HepG2 (cell line): ENCODE results near the gene FMNL2. TPM values are rescaled to one million over a fixed set of nuclear protein-coding genes. Genes with fewer than 3 reads are reported as not detected.

Experiments used
- ATAC-seq: fragments of 200-7000 bp; cut with Tn5 transposase; 3 replicates; pipeline ENCODE4 v1.9.1; 2020; ENCODE audit warnings: mild to moderate bottlenecking, moderate library complexity
- BruUV-seq: library from RNA; stranded (reverse); fragments of 400-500 nt; replicated peaks from 2 replicates; lab custom pipeline; 2021; lab: Mats Ljungman, UMichigan
- CTCF ChIA-PET: fragments of 300-600 bp; formaldehyde crosslinking; extraction: SDS; loops from one replicate; lab custom pipeline; 2021; ENCODE audit warnings: low total read pairs, inconsistent platforms, low intra/inter-chr PET ratio; lab: Yijun Ruan, JAX
- POLR2A ChIA-PET: fragments of 350-600 bp; sonication (Branson Sonifier 250); formaldehyde crosslinking; loops from one replicate; lab custom pipeline; 2020; ENCODE audit warnings: antibody characterized with exemption, inconsistent platforms; lab: Yijun Ruan, JAX
- DNase-seq: peaks from one replicate; pipeline ENCODE4 v3.0.0-alpha.2; 2015; ENCODE audit warnings: low spot score
- FAIRE-seq: peaks from 3 replicates; lab custom pipeline; 2011; peaks lifted over from hg19 to GRCh38; lab: Jason Lieb, UNC
- H2AFZ ChIP-seq: one replicate; pipeline ENCODE4 v1.6.1; 2011; ENCODE audit warnings: low read length, inconsistent platforms
- H3K27ac ChIP-seq: fragments of 300-600 bp; 3 replicates; pipeline ENCODE4 v1.8.0; 2011; ENCODE audit warnings: mixed run types, mild to moderate bottlenecking, mixed read lengths, low read length, inconsistent platforms; ENCODE audit not compliant: insufficient read depth; ENCODE audit errors: extremely low read length
- H3K27me3 ChIP-seq, 2 experiments: fragments of 200-600 bp in 1 of 2; 2 replicates in 1 of 2; 3 replicates in 1 of 2; pipeline versions ENCODE4 v1.6.0 to v1.8.0; 2011; ENCODE audit warnings: low read length in 2 of 2, mild to moderate bottlenecking in 2 of 2, moderate library complexity in 2 of 2, inconsistent platforms in 1 of 2; ENCODE audit not compliant: insufficient read depth in 2 of 2, control insufficient read depth in 1 of 2
- H3K36me3 ChIP-seq, 2 experiments: fragments of 200-600 bp in 1 of 2; replicated peaks in 1 of 2; 2 replicates in 1 of 2; 3 replicates in 1 of 2; pipeline versions ENCODE4 v1.5.1 to v1.8.0; 2011; ENCODE audit warnings: low read length in 2 of 2, inconsistent platforms in 1 of 2; ENCODE audit not compliant: insufficient read depth in 2 of 2, control insufficient read depth in 1 of 2
- H3K4me1 ChIP-seq: 2 replicates; pipeline ENCODE4 v1.5.1; 2012; ENCODE audit warnings: low read length, inconsistent platforms; ENCODE audit not compliant: insufficient read depth
- H3K4me2 ChIP-seq: 2 replicates; pipeline ENCODE4 v1.6.0; 2011; ENCODE audit warnings: low read depth, low read length, inconsistent platforms
- H3K4me3 ChIP-seq, 3 experiments: fragments of 200-600 bp in 1 of 3; sonication (generic), shearing (Covaris generic) in 1 of 3; replicated peaks in 1 of 3; 2 replicates each; pipeline ENCODE4 v1.5.1; 2011 to 2016; ENCODE audit warnings: low read length in 3 of 3, inconsistent platforms in 2 of 3, low read depth in 2 of 3, mild to moderate bottlenecking in 2 of 3, control low read depth in 1 of 3, mixed read lengths in 1 of 3; ENCODE audit not compliant: insufficient read depth in 1 of 3
- H3K79me2 ChIP-seq: one replicate; pipeline ENCODE4 v1.6.1; 2011; ENCODE audit warnings: low read length, inconsistent platforms; ENCODE audit not compliant: insufficient read depth
- H3K9ac ChIP-seq: 2 replicates; pipeline ENCODE4 v1.6.0; 2011; ENCODE audit warnings: mild to moderate bottlenecking, low read depth, low read length, inconsistent platforms; ENCODE audit not compliant: insufficient read depth
- H3K9me3 ChIP-seq: 2 replicates; pipeline ENCODE4 v1.5.1; 2012; ENCODE audit warnings: mild to moderate bottlenecking, low read length
- H4K20me1 ChIP-seq: 2 replicates; pipeline ENCODE4 v1.6.0; 2011; ENCODE audit warnings: inconsistent platforms, mild to moderate bottlenecking, low read length, moderate library complexity; ENCODE audit not compliant: insufficient read depth
- ATM ChIP-seq: fragments of 450-650 bp; IDR thresholded peaks from 2 replicates; pipeline ENCODE4 v1.7.1; 2017; ENCODE audit warnings: mild to moderate bottlenecking, borderline replicate concordance
- DPF2 ChIP-seq: sonication (generic); formaldehyde crosslinking; IDR thresholded peaks from 2 replicates; pipeline ENCODE4 v1.4.0; 2020; ENCODE audit warnings: mild to moderate bottlenecking, low read depth, missing genetic modification reagents, borderline replicate concordance
- HOXA7 ChIP-seq: sonication (generic); formaldehyde crosslinking; IDR thresholded peaks from 2 replicates; pipeline ENCODE4 v1.8.1; 2022; ENCODE audit warnings: mild to moderate bottlenecking, missing genetic modification reagents, moderate library complexity
- KDM5B ChIP-seq: sonication (generic); formaldehyde crosslinking; IDR thresholded peaks from 2 replicates; pipeline ENCODE4 v1.4.0; 2020; ENCODE audit warnings: missing genetic modification reagents, mild to moderate bottlenecking, borderline replicate concordance
- NFE2L2 ChIP-seq: fragments of 150-350 bp; IDR thresholded peaks from 2 replicates; pipeline ENCODE4 v1.6.1; 2014; ENCODE audit warnings: low read length
- SAP130 ChIP-seq: IDR thresholded peaks from 2 replicates; pipeline ENCODE4 v1.6.1; 2016; ENCODE audit warnings: low read depth
- TOE1 ChIP-seq: sonication (generic); formaldehyde crosslinking; IDR thresholded peaks from 2 replicates; pipeline ENCODE4 v1.4.0; 2020; ENCODE audit warnings: mild to moderate bottlenecking, missing genetic modification reagents
- WGBS: methylation state at CpG from one replicate; pipeline ENCODE4 v1.1.6; 2017; ENCODE audit warnings: low lambda C conversion rate; 5-methylcytosine and 5-hydroxymethylcytosine counted together
- in situ Hi-C: cut with HindIII; loops from 2 replicates; pipeline ENCODE4 v1.10.0; 2017; ENCODE audit warnings: low pct_unique_long_range_greater_than_20kb; ENCODE audit not compliant: extremely low pct_ligation_motif_present
- intact Hi-C: fragments of 100-400 bp; cut with micrococcal nuclease; formaldehyde crosslinking; loops from one replicate; pipeline ENCODE4 v1.10.0; 2022; ENCODE audit not compliant: unreplicated experiment
- polyA plus RNA-seq, 8 experiments: library from polyadenylated mRNA; depleted of rRNA in 3 of 8; stranded (reverse) in 7 of 8; unstranded in 1 of 8; fragments of >200 nt; fragmentation: Illumina TruSeq in 4 of 8; extraction: Trizol in 4 of 8; gene quantifications; 2 replicates each; pipeline versions ENCODE4 v1.2.1 to v1.2.3, GENCODE V29; 2011 to 2016; ENCODE audit warnings: low read depth in 4 of 8, missing spikeins in 1 of 8, mixed read lengths in 1 of 8; ENCODE audit not compliant: insufficient read depth in 1 of 8
- total RNA-seq, 5 experiments: library from RNA; depleted of rRNA; stranded (reverse); fragments of >200 nt; fragmentation: Illumina TruSeq; extraction: Trizol; gene quantifications; 2 replicates each; pipeline ENCODE4 v1.2.3, GENCODE V29; 2016; ENCODE audit warnings: low read depth in 1 of 5
- TF ChIP-seq, protein P1 (sequence below): sonication (generic); formaldehyde crosslinking; IDR thresholded peaks from 2 replicates; pipeline ENCODE4 v1.4.0; 2020; ENCODE audit warnings: missing genetic modification reagents
- TF ChIP-seq, protein P2 (sequence below): sonication (generic); formaldehyde crosslinking; IDR thresholded peaks from 2 replicates; pipeline ENCODE4 v1.5.1; 2020; ENCODE audit warnings: missing genetic modification reagents, mild to moderate bottlenecking, borderline replicate concordance
- TF ChIP-seq, protein P3 (sequence below): IDR thresholded peaks from 2 replicates; pipeline ENCODE4 v1.6.1; 2016; ENCODE audit warnings: low read depth

Gene FMNL2
- total and polyA plus RNA-seq, 2 of the 13 experiments (the other 11 are each of a cell fraction or from before 2014, with no cell fraction given) = 66.5 to 67.7 TPM

- TF ChIP-seq, protein P1, sequence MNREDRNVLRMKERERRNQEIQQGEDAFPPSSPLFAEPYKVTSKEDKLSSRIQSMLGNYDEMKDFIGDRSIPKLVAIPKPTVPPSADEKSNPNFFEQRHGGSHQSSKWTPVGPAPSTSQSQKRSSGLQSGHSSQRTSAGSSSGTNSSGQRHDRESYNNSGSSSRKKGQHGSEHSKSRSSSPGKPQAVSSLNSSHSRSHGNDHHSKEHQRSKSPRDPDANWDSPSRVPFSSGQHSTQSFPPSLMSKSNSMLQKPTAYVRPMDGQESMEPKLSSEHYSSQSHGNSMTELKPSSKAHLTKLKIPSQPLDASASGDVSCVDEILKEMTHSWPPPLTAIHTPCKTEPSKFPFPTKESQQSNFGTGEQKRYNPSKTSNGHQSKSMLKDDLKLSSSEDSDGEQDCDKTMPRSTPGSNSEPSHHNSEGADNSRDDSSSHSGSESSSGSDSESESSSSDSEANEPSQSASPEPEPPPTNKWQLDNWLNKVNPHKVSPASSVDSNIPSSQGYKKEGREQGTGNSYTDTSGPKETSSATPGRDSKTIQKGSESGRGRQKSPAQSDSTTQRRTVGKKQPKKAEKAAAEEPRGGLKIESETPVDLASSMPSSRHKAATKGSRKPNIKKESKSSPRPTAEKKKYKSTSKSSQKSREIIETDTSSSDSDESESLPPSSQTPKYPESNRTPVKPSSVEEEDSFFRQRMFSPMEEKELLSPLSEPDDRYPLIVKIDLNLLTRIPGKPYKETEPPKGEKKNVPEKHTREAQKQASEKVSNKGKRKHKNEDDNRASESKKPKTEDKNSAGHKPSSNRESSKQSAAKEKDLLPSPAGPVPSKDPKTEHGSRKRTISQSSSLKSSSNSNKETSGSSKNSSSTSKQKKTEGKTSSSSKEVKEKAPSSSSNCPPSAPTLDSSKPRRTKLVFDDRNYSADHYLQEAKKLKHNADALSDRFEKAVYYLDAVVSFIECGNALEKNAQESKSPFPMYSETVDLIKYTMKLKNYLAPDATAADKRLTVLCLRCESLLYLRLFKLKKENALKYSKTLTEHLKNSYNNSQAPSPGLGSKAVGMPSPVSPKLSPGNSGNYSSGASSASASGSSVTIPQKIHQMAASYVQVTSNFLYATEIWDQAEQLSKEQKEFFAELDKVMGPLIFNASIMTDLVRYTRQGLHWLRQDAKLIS (CRISPR knock-in tag) = no peak
- TF ChIP-seq, protein P2, sequence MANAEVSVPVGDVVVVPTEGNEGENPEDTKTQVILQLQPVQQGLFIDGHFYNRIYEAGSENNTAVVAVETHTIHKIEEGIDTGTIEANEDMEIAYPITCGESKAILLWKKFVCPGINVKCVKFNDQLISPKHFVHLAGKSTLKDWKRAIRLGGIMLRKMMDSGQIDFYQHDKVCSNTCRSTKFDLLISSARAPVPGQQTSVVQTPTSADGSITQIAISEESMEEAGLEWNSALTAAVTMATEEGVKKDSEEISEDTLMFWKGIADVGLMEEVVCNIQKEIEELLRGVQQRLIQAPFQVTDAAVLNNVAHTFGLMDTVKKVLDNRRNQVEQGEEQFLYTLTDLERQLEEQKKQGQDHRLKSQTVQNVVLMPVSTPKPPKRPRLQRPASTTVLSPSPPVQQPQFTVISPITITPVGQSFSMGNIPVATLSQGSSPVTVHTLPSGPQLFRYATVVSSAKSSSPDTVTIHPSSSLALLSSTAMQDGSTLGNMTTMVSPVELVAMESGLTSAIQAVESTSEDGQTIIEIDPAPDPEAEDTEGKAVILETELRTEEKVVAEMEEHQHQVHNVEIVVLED = no peak
- TF ChIP-seq DPF2 (CRISPR knock-in tag) (no peak), TOE1 (CRISPR knock-in tag) (no peak), HOXA7 (CRISPR knock-in tag) (no peak), NFE2L2 (no peak)
Observed at GRCh38 chr2:152513029-152513428, 178.1 kb downstream of the FMNL2 start (continued).

DNA sequence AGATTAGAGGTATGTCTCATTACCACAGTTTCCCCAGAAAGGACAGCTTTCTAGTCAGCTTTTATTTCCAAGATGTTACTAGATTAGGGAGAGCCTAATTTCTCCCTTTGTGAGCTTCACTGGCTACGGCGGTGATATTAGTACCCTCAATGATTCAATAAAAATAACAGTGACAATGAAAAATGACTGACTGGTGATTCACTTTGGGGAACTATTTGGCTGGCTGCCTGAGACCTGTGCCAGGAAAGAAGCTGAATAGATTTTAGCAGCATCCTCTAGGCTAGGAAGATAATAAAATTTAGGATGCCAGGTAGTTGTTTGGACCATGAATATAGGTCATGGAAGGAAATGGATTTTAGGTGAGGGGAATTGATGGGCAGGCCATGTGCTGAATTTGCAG is 178.7 kb downstream of the FMNL2 start:
- TF ChIP-seq SAP130 (no peak), ATM (no peak), KDM5B (no peak)
- TF ChIP-seq, protein P3, sequence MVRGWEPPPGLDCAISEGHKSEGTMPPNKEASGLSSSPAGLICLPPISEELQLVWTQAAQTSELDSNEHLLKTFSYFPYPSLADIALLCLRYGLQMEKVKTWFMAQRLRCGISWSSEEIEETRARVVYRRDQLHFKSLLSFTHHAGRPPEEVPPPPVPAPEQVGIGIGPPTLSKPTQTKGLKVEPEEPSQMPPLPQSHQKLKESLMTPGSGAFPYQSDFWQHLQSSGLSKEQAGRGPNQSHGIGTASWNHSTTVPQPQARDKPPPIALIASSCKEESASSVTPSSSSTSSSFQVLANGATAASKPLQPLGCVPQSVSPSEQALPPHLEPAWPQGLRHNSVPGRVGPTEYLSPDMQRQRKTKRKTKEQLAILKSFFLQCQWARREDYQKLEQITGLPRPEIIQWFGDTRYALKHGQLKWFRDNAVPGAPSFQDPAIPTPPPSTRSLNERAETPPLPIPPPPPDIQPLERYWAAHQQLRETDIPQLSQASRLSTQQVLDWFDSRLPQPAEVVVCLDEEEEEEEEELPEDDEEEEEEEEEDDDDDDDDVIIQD (CRISPR knock-in tag) = no peak
- in situ Hi-C loops (no loop called here), intact Hi-C loops (no loop called here)
- Histone ChIP-seq H3K27me3 (no peaks in the 10 kb centered on the region), H3K36me3 (no peaks in the 10 kb centered on the region; a peak in 1 of 5 replicates), H4K20me1 (peaks cover 5% of the 10 kb centered on the region; the same call in 1 of the 2 replicates), H3K27ac (no peak overlapping the region), H3K9me3 (no peaks in the 10 kb centered on the region), H3K4me1 (peaks cover 20% of the 10 kb centered on the region), H3K79me2 (peaks cover 90% of the 10 kb centered on the region), H2AFZ (no peak overlapping the region), H3K4me2 (no peak overlapping the region), H3K4me3 (no peak overlapping the region), H3K9ac (no peak overlapping the region)
- FAIRE-seq (no peak), DNase-seq (no peak), ATAC-seq (no peak)
- CTCF ChIA-PET = no interaction called here
- POLR2A ChIA-PET = no interaction called here
- no TSS peak for BruUV-seq
- WGBS = 97% methylated on average over 2 of the region's 2 CpGs
